Upper lobe of left lung (tissue), 6 donors: ENCODE data around the gene PRDM16. TPM values are rescaled to one million over a fixed set of nuclear protein-coding genes. Genes with fewer than 3 reads are reported as not detected.

Experiments
- ATAC-seq, 2 donors: fragments of 200-7000 bp; cut with Tn5 transposase; one replicate each; pipeline ENCODE4 v1.9.1; 2022; ENCODE audit warnings: mild to moderate bottlenecking in 2 of 2, moderate library complexity in 2 of 2; ENCODE audit not compliant: low FRiP score in 2 of 2
- DNase-seq, 2 donors: peaks; one replicate each; pipeline ENCODE4 v3.0.0-alpha.2; 2019 to 2020
- H3K27ac ChIP-seq, 4 donors: fragments of 200-600 bp; sonication (generic); one replicate each; pipeline ENCODE4 v1.5.1; 2016 to 2019
- H3K27me3 ChIP-seq, 4 donors: fragments of 200-600 bp; sonication (generic); one replicate each; pipeline ENCODE4 v1.5.1; 2017 to 2019
- H3K36me3 ChIP-seq, 4 donors: fragments of 200-600 bp; sonication (generic); one replicate each; pipeline ENCODE4 v1.5.1; 2016 to 2019
- H3K4me1 ChIP-seq, 4 donors: fragments of 200-600 bp; sonication (generic); one replicate each; pipeline ENCODE4 v1.5.1; 2018 to 2019
- H3K4me3 ChIP-seq, 4 donors: fragments of 200-600 bp; sonication (generic); one replicate each; pipeline ENCODE4 v1.5.1; 2017 to 2019; ENCODE audit warnings: mild to moderate bottlenecking in 2 of 4, moderate library complexity in 1 of 4
- H3K9me3 ChIP-seq, 4 donors: fragments of 200-600 bp; sonication (generic); one replicate each; pipeline ENCODE4 v1.5.1; 2018 to 2019
- CTCF ChIP-seq, 6 experiments: fragments of 450-650 bp in 4 of 6; fragments of 200-600 bp in 2 of 6; sonication (generic) in 2 of 6; IDR thresholded peaks; one replicate each; pipeline ENCODE4 v1.5.1; 2016 to 2019; ENCODE audit warnings: antibody characterized with exemption in 6 of 6
- EP300 ChIP-seq, 4 donors: sonication (generic); formaldehyde crosslinking; IDR thresholded peaks; one replicate each; pipeline ENCODE4 v1.5.1; 2017; ENCODE audit warnings: antibody characterized with exemption in 4 of 4, control low read depth in 2 of 4
- POLR2A ChIP-seq, 4 donors: fragments of 450-650 bp; IDR thresholded peaks; one replicate each; pipeline ENCODE4 v1.5.1; 2016 to 2017; ENCODE audit warnings: antibody characterized with exemption in 4 of 4, mild to moderate bottlenecking in 2 of 4
- POLR2AphosphoS5 ChIP-seq, 2 donors: sonication (generic); formaldehyde crosslinking; IDR thresholded peaks; one replicate each; pipeline ENCODE4 v1.5.1; 2017; ENCODE audit warnings: antibody characterized with exemption in 2 of 2
- WGBS, 2 donors: methylation state at CpG; one replicate each; pipeline ENCODE4 v1.1.5; 2017 to 2018; 5-methylcytosine and 5-hydroxymethylcytosine counted together
- total RNA-seq, 6 donors: library from RNA; depleted of rRNA in 4 of 6; stranded (reverse); fragments of >200 nt in 4 of 6; gene quantifications; one replicate each; pipeline versions ENCODE4 v1.1.0 to v1.2.1, GENCODE V29; 2016 to 2021
- donor health status: DM: no; HTN: no; CAD: no; lungs with moderate emphysema.
- donor health status: DM: no; HTN: yes; CAD: no; lungs with severe emphysema.

Gene PRDM16
- total RNA-seq, 6 donors from 2014 or later = 12.3 to 54.5 (median 21.2) TPM

GRCh38 chr1:3410142-3410925 lies 341.3 kb downstream of the PRDM16 start:
- DNase-seq (peak in 1 of 2 donors; percentile 56), ATAC-seq (no peak)
- H3K27me3 ChIP-seq = no peaks in the 10 kb centered on the region
- H3K36me3 ChIP-seq = peaks cover 0 to 3% (median 0%) of the 10 kb centered on the region in 4 donors
- 43 to 63% methylated on average over 9 to 21 of the region's 21 CpGs for WGBS, 2 donors
- no peaks in the 10 kb centered on the region for H3K9me3 ChIP-seq
- peaks cover 0 to 5% (median 4%) of the 10 kb centered on the region in 4 donors for H3K4me1 ChIP-seq
- H3K4me3 ChIP-seq = no peak overlapping the region
- no peak overlapping the region for H3K27ac ChIP-seq
- TF ChIP-seq POLR2AphosphoS5 (IDR thresholded peaks at IDR 0.05) (no peak), CTCF (IDR thresholded peaks at IDR 0.05) (peak in 5 of 6 experiments; percentile 14 to 56 (median 23))

GRCh38 chr1:3411806-3412205 lies 342.8 kb downstream of the PRDM16 start:
- TF ChIP-seq POLR2AphosphoS5 (IDR thresholded peaks at IDR 0.05) (no peak), EP300 (IDR thresholded peaks at IDR 0.05) (no peak), CTCF (IDR thresholded peaks at IDR 0.05) (no peak), POLR2A (IDR thresholded peaks at IDR 0.05) (no peak)
- no peak for ATAC-seq
- H3K27ac ChIP-seq = no peak overlapping the region
- WGBS, 2 donors = 88 to 94% methylated on average over 24 to 30 of the region's 30 CpGs
- no peak overlapping the region for H3K4me3 ChIP-seq
- no peaks in the 10 kb centered on the region for H3K36me3 ChIP-seq
- DNase-seq = peak in 1 of 2 donors; percentile 84
- no peaks in the 10 kb centered on the region for H3K27me3 ChIP-seq
- peaks cover 0 to 7% (median 4%) of the 10 kb centered on the region in 4 donors for H3K4me1 ChIP-seq
- peaks cover 0 to 7% (median 5%) of the 10 kb centered on the region in 4 donors for H3K9me3 ChIP-seq

GRCh38 chr1:3412376-3412775 lies 343.4 kb downstream of the PRDM16 start:
- no peak overlapping the region for H3K4me3 ChIP-seq
- ATAC-seq (no peak), DNase-seq (peak in 1 of 2 donors; percentile 80)
- H3K27ac ChIP-seq = no peak overlapping the region
- no peaks in the 10 kb centered on the region for H3K27me3 ChIP-seq
- H3K36me3 ChIP-seq = no peaks in the 10 kb centered on the region
- H3K9me3 ChIP-seq = peaks cover 0 to 10% (median 8%) of the 10 kb centered on the region in 4 donors
- no peak for TF ChIP-seq CTCF (IDR thresholded peaks at IDR 0.05)
- TF ChIP-seq EP300 (IDR thresholded peaks at IDR 0.05) = no peak
- no peak for TF ChIP-seq POLR2A (IDR thresholded peaks at IDR 0.05)
- TF ChIP-seq POLR2AphosphoS5 (IDR thresholded peaks at IDR 0.05) = no peak
- peaks cover 0 to 7% (median 4%) of the 10 kb centered on the region in 4 donors for H3K4me1 ChIP-seq
- WGBS, 2 donors = 88 to 95% methylated on average over 11 to 16 of the region's 33 CpGs

- ATAC-seq (no peak), DNase-seq (peak in 1 of 2 donors; percentile 75)
- Histone ChIP-seq H3K9me3 (peaks cover 0 to 10% (median 8%) of the 10 kb centered on the region in 4 donors), H3K27me3 (no peaks in the 10 kb centered on the region), H3K4me3 (no peak overlapping the region), H3K27ac (no peak overlapping the region), H3K4me1 (peaks cover 0 to 7% (median 4%) of the 10 kb centered on the region in 4 donors), H3K36me3 (peaks cover 0 to 6% (median 0%) of the 10 kb centered on the region in 4 donors)
- TF ChIP-seq POLR2AphosphoS5 (IDR thresholded peaks at IDR 0.05) (no peak), EP300 (IDR thresholded peaks at IDR 0.05) (no peak), CTCF (IDR thresholded peaks at IDR 0.05) (no peak), POLR2A (IDR thresholded peaks at IDR 0.05) (no peak)
- 95 to 98% methylated on average over 20 to 34 of the region's 34 CpGs for WGBS, 2 donors
Observed at GRCh38 chr1:3413975-3414710, 345.1 kb downstream of the PRDM16 start.
